B cell (primary cell): ENCODE measurements around the gene TAS1R2.

Experiments used
- EZH2 ChIP-seq: IDR thresholded peaks from 2 replicates; pipeline ENCODE4 v1.6.1; 2012; ENCODE audit warnings: borderline replicate concordance, low read depth, mild to moderate bottlenecking, moderate library complexity, low read length; ENCODE audit not compliant: insufficient read depth, poor library complexity, severe bottlenecking
- TF ChIP-seq, protein P1 (sequence below): fragments of 200-600 bp; IDR thresholded peaks from one replicate; pipeline ENCODE4 v1.8.0; 2022; ENCODE audit warnings: antibody characterized with exemption, mild to moderate bottlenecking

GRCh38 chr1:18866846-18867245 is 7.4 kb upstream of the TAS1R2 start:
- TF ChIP-seq, protein P1, sequence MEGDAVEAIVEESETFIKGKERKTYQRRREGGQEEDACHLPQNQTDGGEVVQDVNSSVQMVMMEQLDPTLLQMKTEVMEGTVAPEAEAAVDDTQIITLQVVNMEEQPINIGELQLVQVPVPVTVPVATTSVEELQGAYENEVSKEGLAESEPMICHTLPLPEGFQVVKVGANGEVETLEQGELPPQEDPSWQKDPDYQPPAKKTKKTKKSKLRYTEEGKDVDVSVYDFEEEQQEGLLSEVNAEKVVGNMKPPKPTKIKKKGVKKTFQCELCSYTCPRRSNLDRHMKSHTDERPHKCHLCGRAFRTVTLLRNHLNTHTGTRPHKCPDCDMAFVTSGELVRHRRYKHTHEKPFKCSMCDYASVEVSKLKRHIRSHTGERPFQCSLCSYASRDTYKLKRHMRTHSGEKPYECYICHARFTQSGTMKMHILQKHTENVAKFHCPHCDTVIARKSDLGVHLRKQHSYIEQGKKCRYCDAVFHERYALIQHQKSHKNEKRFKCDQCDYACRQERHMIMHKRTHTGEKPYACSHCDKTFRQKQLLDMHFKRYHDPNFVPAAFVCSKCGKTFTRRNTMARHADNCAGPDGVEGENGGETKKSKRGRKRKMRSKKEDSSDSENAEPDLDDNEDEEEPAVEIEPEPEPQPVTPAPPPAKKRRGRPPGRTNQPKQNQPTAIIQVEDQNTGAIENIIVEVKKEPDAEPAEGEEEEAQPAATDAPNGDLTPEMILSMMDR: no peak
- no peak for TF ChIP-seq EZH2
